HCT116 (cell line): ENCODE results near the gene GPA33. TPM values are rescaled to one million over a fixed set of nuclear protein-coding genes. Genes with fewer than 3 reads are reported as not detected.

Experiments
- ATAC-seq: fragments of 200-7000 bp; cut with Tn5 transposase; 2 replicates; pipeline ENCODE4 v1.9.1; 2020; ENCODE audit warnings: mild to moderate bottlenecking, moderate library complexity
- BruUV-seq: library from RNA; stranded (reverse); fragments of 400-500 nt; replicated peaks from 2 replicates; lab custom pipeline; 2021; lab: Mats Ljungman, UMichigan
- CTCF ChIA-PET: fragments of 300-600 bp; sonication (Branson Sonifier 250); formaldehyde crosslinking; loops from one replicate; lab custom pipeline; 2021; ENCODE audit warnings: antibody characterized with exemption; lab: Charles Lee
- POLR2A ChIA-PET: fragments of 300-600, 350-600 bp; sonication (Branson Sonifier 250); formaldehyde crosslinking; loops from one replicate; lab custom pipeline; 2021; ENCODE audit warnings: antibody characterized with exemption; lab: Charles Lee
- RAD21 ChIA-PET, 2 experiments: fragments of 300-600 bp; sonication (Branson Sonifier 250); formaldehyde crosslinking; loops; one replicate each; lab custom pipeline; 2023; ENCODE audit warnings: low total read pairs in 2 of 2; ENCODE audit not compliant: uncharacterized antibody in 2 of 2, unreplicated experiment in 2 of 2, low non-redundant PET in 1 of 2; lab: Charles Lee
- DNase-seq: peaks from one replicate; pipeline ENCODE4 v3.0.0-alpha.2; 2010; ENCODE audit warnings: low read depth, low spot score
- H2AFZ ChIP-seq: fragments of 200-600 bp; shearing (Covaris generic), sonication (generic); 2 replicates; pipeline ENCODE4 v1.6.1; 2017; ENCODE audit warnings: low read depth, mixed run types, mixed read lengths, antibody characterized with exemption, low read length; ENCODE audit not compliant: poor library complexity, severe bottlenecking
- H3K27ac ChIP-seq: 2 replicates; pipeline ENCODE4 v1.5.1; 2012; ENCODE audit warnings: low read depth, low read length
- H3K27me3 ChIP-seq: fragments of 200-600 bp; sonication (generic); 2 replicates; pipeline ENCODE4 v1.6.1; 2016; ENCODE audit warnings: mixed run types, low read length, mixed read lengths; ENCODE audit not compliant: insufficient read depth
- H3K36me3 ChIP-seq, 2 experiments: fragments of 200-500 bp in 1 of 2; fragments of 200-600 bp in 1 of 2; sonication (Bioruptor generic) in 1 of 2; sonication (generic) in 1 of 2; 2 replicates each; pipeline versions ENCODE4 v1.5.1 to v1.6.1; 2014 to 2016; ENCODE audit warnings: low read length in 2 of 2, inconsistent platforms in 1 of 2, mixed read lengths in 1 of 2, mixed run types in 1 of 2; ENCODE audit not compliant: insufficient read depth in 2 of 2, control insufficient read depth in 1 of 2
- H3K4me1 ChIP-seq, 2 experiments: fragments of 200-600 bp in 1 of 2; sonication (generic) in 1 of 2; 2 replicates each; pipeline versions ENCODE4 v1.5.1 to v1.6.1; 2012 to 2017; ENCODE audit warnings: low read length in 2 of 2, inconsistent platforms in 1 of 2, mild to moderate bottlenecking in 1 of 2, mixed read lengths in 1 of 2, mixed run types in 1 of 2, moderate library complexity in 1 of 2; ENCODE audit not compliant: insufficient read depth in 2 of 2, control insufficient read depth in 1 of 2
- H3K4me2 ChIP-seq: fragments of 200-600 bp; sonication (generic); 2 replicates; pipeline ENCODE4 v1.6.1; 2017; ENCODE audit warnings: mixed run types, low read length, mixed read lengths
- H3K4me3 ChIP-seq, 2 experiments: fragments of 200-600 bp in 1 of 2; sonication (generic) in 1 of 2; replicated peaks in 1 of 2; 2 replicates each; pipeline ENCODE4 v1.5.1; 2011 to 2016; ENCODE audit warnings: low read length in 2 of 2, control low read depth in 1 of 2, low read depth in 1 of 2, mild to moderate bottlenecking in 1 of 2, mixed read lengths in 1 of 2, mixed run types in 1 of 2
- H3K79me2 ChIP-seq: fragments of 200-600 bp; sonication (generic); 2 replicates; pipeline ENCODE4 v1.6.1; 2017; ENCODE audit warnings: mild to moderate bottlenecking, mixed run types, low read length, moderate library complexity, mixed read lengths; ENCODE audit not compliant: insufficient read depth
- H3K9ac ChIP-seq: fragments of 200-600 bp; sonication (generic); 2 replicates; pipeline ENCODE4 v1.6.1; 2016; ENCODE audit warnings: low read length, mixed read lengths
- H3K9me2 ChIP-seq: fragments of 200-600 bp; sonication (generic), shearing (Covaris generic); 2 replicates; pipeline ENCODE4 v1.6.1; 2017; ENCODE audit warnings: mixed run types, mild to moderate bottlenecking, moderate library complexity; ENCODE audit not compliant: insufficient read depth
- H3K9me3 ChIP-seq, 2 experiments: fragments of 200-500 bp in 1 of 2; fragments of 200-600 bp in 1 of 2; sonication (Bioruptor generic) in 1 of 2; sonication (generic) in 1 of 2; 2 replicates each; pipeline ENCODE4 v1.6.1; 2014 to 2017; ENCODE audit warnings: low read length in 2 of 2, mixed read lengths in 2 of 2, inconsistent platforms in 1 of 2, low read depth in 1 of 2, mild to moderate bottlenecking in 1 of 2, mixed run types in 1 of 2, moderate library complexity in 1 of 2; ENCODE audit not compliant: control insufficient read depth in 1 of 2, insufficient read depth in 1 of 2
- H4K20me1 ChIP-seq: fragments of 200-600 bp; sonication (generic), shearing (Covaris generic); 2 replicates; pipeline ENCODE4 v1.6.1; 2017; ENCODE audit warnings: mixed run types, mild to moderate bottlenecking, moderate library complexity; ENCODE audit not compliant: insufficient read depth
- CEBPB ChIP-seq: IDR thresholded peaks from 2 replicates; pipeline ENCODE4 v1.6.1; 2012; ENCODE audit warnings: low read depth
- CTCF ChIP-seq, 3 experiments: fragments of 200-600 bp in 1 of 3; sonication (generic) in 1 of 3; IDR thresholded peaks in 2 of 3; conservative IDR thresholded peaks in 1 of 3; 2 replicates each; pipeline ENCODE4 v1.5.1; 2012 to 2017; ENCODE audit warnings: low read depth in 2 of 3, low read length in 2 of 3, antibody characterized with exemption in 1 of 3, borderline replicate concordance in 1 of 3, control low read depth in 1 of 3, mild to moderate bottlenecking in 1 of 3, mixed read lengths in 1 of 3, mixed run types in 1 of 3, moderate library complexity in 1 of 3; ENCODE audit not compliant: insufficient read depth in 1 of 3
- EGR1 ChIP-seq: IDR thresholded peaks from 2 replicates; pipeline ENCODE4 v1.6.1; 2012; ENCODE audit warnings: low read depth
- ELF1 ChIP-seq: IDR thresholded peaks from 2 replicates; pipeline ENCODE4 v1.6.1; 2012; ENCODE audit warnings: low read depth, borderline replicate concordance
- EZH2phosphoT487 ChIP-seq: fragments of 200-600 bp; IDR thresholded peaks from 2 replicates; pipeline ENCODE4 v1.6.1; 2018; ENCODE audit warnings: antibody characterized with exemption, borderline replicate concordance
- FOSL1 ChIP-seq: IDR thresholded peaks from 2 replicates; pipeline ENCODE4 v1.6.1; 2012; ENCODE audit warnings: low read depth
- JUND ChIP-seq: IDR thresholded peaks from 2 replicates; pipeline ENCODE4 v1.6.1; 2012
- MAX ChIP-seq: IDR thresholded peaks from 2 replicates; pipeline ENCODE4 v1.6.1; 2012
- POLR2A ChIP-seq: IDR thresholded peaks from 2 replicates; pipeline ENCODE4 v1.7.0; 2011; ENCODE audit warnings: borderline replicate concordance; ENCODE audit not compliant: insufficient read depth, insufficient read length; ENCODE audit errors: extremely low read depth
- POLR2AphosphoS5 ChIP-seq: IDR thresholded peaks from 2 replicates; pipeline ENCODE4 v1.6.1; 2011; ENCODE audit warnings: mild to moderate bottlenecking, low read depth, low read length, moderate library complexity
- SIN3A ChIP-seq: IDR thresholded peaks from 2 replicates; pipeline ENCODE4 v1.6.1; 2012; ENCODE audit warnings: low read depth
- SP1 ChIP-seq: IDR thresholded peaks from 2 replicates; pipeline ENCODE4 v1.6.1; 2012; ENCODE audit warnings: low read depth
- TCF7L2 ChIP-seq: IDR thresholded peaks from 2 replicates; pipeline ENCODE4 v1.7.0; 2011; ENCODE audit warnings: borderline replicate concordance, inconsistent platforms; ENCODE audit not compliant: insufficient read depth, insufficient read length; ENCODE audit errors: extremely low read depth
- ZNF274 ChIP-seq: fragments of 200-500 bp; sonication (Bioruptor generic); IDR thresholded peaks from 2 replicates; pipeline ENCODE4 v1.6.1; 2014; ENCODE audit warnings: mild to moderate bottlenecking, low read depth, low read length, inconsistent platforms
- intact Hi-C: fragments of 100-400 bp; cut with micrococcal nuclease; formaldehyde crosslinking; loops from 2 replicates; pipeline ENCODE4 v1.10.0; 2022
- total RNA-seq: library from RNA; stranded (reverse); gene quantifications from one replicate; pipeline ENCODE4 v1.2.1, GENCODE V29; 2021; ENCODE audit not compliant: unreplicated experiment
- TF ChIP-seq, protein P1 (sequence below): IDR thresholded peaks from 2 replicates; pipeline ENCODE4 v1.6.1; 2012
- TF ChIP-seq, protein P2 (sequence below): IDR thresholded peaks from 2 replicates; pipeline ENCODE4 v1.6.1; 2011; ENCODE audit warnings: mild to moderate bottlenecking, low read length, moderate library complexity; ENCODE audit not compliant: insufficient replicate concordance; ENCODE audit errors: extremely low read depth
- TF ChIP-seq, protein P3 (sequence below): IDR thresholded peaks from 2 replicates; pipeline ENCODE4 v1.6.1; 2012; ENCODE audit warnings: low read depth

The GPA33 gene
- total RNA-seq, 1 experiment from 2014 or later, result 0.22 TPM

DNA sequence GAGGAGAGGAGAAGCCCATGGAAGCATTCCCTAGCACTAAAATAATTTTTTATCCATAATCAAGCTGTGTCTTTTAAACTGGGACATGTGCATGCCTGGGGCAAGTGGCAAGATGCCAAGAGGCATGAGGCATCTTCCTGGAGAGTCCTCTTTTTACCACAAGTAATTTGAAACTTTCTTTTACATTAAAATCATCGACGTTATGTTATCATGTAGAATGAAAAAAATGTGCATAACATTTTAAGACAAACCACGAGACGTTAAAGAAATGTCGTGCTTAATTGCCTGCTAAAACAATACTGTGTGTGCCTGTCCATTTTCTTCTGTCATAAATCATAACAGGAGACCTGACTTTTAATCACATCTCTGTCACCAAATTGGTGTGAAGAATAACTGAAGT lies 5.2 kb upstream of the GPA33 start:
- H3K27ac ChIP-seq, result no peak overlapping the region
- no peaks in the 10 kb centered on the region for H3K79me2 ChIP-seq
- no peak overlapping the region for H3K4me3 ChIP-seq
- POLR2A ChIA-PET, result no interaction called here
- H3K4me2 ChIP-seq, result no peak overlapping the region
- H3K4me1 ChIP-seq, result peaks cover 0 to 7% of the 10 kb centered on the region in 2 experiments; a peak in 2 of 4 replicates
- BruUV-seq, result no TSS peak
- intact Hi-C loops, result no loop called here
- no peak overlapping the region for H2AFZ ChIP-seq
- H3K27me3 ChIP-seq, result no peaks in the 10 kb centered on the region
- TF ChIP-seq ZNF274, result no peak
- TF ChIP-seq EZH2phosphoT487, result no peak
- TF ChIP-seq ELF1, result no peak
- no peak for TF ChIP-seq FOSL1
- no peak for TF ChIP-seq SP1
- TF ChIP-seq, protein P1, sequence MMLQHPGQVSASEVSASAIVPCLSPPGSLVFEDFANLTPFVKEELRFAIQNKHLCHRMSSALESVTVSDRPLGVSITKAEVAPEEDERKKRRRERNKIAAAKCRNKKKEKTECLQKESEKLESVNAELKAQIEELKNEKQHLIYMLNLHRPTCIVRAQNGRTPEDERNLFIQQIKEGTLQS, result no peak
- TF ChIP-seq EGR1, result no peak
- TF ChIP-seq TCF7L2, result no peak
- no peak for TF ChIP-seq SIN3A
- TF ChIP-seq MAX, result no peak
- TF ChIP-seq POLR2A, result no peak
- no peak for TF ChIP-seq JUND
- no peak for TF ChIP-seq CEBPB
- TF ChIP-seq, protein P2, sequence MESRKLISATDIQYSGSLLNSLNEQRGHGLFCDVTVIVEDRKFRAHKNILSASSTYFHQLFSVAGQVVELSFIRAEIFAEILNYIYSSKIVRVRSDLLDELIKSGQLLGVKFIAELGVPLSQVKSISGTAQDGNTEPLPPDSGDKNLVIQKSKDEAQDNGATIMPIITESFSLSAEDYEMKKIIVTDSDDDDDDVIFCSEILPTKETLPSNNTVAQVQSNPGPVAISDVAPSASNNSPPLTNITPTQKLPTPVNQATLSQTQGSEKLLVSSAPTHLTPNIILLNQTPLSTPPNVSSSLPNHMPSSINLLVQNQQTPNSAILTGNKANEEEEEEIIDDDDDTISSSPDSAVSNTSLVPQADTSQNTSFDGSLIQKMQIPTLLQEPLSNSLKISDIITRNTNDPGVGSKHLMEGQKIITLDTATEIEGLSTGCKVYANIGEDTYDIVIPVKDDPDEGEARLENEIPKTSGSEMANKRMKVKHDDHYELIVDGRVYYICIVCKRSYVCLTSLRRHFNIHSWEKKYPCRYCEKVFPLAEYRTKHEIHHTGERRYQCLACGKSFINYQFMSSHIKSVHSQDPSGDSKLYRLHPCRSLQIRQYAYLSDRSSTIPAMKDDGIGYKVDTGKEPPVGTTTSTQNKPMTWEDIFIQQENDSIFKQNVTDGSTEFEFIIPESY, result no peak
- TF ChIP-seq POLR2AphosphoS5, result no peak
- no peak for TF ChIP-seq CTCF (IDR thresholded peaks at IDR 0.05 in 2 of 3, conservative IDR thresholded peaks at IDR 0.05 in 1 of 3; ENCODE audit: borderline replicate concordance in 1 of 3, insufficient read depth in 1 of 3, low read depth in 2 of 3, low read length in 2 of 3)
- TF ChIP-seq, protein P3, sequence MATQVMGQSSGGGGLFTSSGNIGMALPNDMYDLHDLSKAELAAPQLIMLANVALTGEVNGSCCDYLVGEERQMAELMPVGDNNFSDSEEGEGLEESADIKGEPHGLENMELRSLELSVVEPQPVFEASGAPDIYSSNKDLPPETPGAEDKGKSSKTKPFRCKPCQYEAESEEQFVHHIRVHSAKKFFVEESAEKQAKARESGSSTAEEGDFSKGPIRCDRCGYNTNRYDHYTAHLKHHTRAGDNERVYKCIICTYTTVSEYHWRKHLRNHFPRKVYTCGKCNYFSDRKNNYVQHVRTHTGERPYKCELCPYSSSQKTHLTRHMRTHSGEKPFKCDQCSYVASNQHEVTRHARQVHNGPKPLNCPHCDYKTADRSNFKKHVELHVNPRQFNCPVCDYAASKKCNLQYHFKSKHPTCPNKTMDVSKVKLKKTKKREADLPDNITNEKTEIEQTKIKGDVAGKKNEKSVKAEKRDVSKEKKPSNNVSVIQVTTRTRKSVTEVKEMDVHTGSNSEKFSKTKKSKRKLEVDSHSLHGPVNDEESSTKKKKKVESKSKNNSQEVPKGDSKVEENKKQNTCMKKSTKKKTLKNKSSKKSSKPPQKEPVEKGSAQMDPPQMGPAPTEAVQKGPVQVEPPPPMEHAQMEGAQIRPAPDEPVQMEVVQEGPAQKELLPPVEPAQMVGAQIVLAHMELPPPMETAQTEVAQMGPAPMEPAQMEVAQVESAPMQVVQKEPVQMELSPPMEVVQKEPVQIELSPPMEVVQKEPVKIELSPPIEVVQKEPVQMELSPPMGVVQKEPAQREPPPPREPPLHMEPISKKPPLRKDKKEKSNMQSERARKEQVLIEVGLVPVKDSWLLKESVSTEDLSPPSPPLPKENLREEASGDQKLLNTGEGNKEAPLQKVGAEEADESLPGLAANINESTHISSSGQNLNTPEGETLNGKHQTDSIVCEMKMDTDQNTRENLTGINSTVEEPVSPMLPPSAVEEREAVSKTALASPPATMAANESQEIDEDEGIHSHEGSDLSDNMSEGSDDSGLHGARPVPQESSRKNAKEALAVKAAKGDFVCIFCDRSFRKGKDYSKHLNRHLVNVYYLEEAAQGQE, result no peak
- no peaks in the 10 kb centered on the region for H3K9me3 ChIP-seq
- H3K9me2 ChIP-seq, result no peaks in the 10 kb centered on the region
- no peak for ATAC-seq
- DNase-seq, result no peak
- H3K36me3 ChIP-seq, result no peaks in the 10 kb centered on the region
- RAD21 ChIA-PET, result no interaction called here
- H3K9ac ChIP-seq, result no peak overlapping the region
- CTCF ChIA-PET, result no interaction called here
- H4K20me1 ChIP-seq, result no peaks in the 10 kb centered on the region
